H1 (cell line): ENCODE results near the gene MAN2C1. TPM values are rescaled to one million over a fixed set of nuclear protein-coding genes. Genes with fewer than 3 reads are reported as not detected.

Experiments used
- CTCF ChIA-PET: fragments of 300-600 bp; sonication (Branson Sonifier 250); formaldehyde crosslinking; loops from one replicate; lab custom pipeline; 2021; ENCODE audit not compliant: partially characterized antibody; lab: Charles Lee
- POLR2A ChIA-PET: fragments of 300-600 bp; sonication (Branson Sonifier 250); formaldehyde crosslinking; loops from one replicate; lab custom pipeline; 2021; ENCODE audit warnings: inconsistent platforms; ENCODE audit not compliant: partially characterized antibody; lab: Charles Lee
- DNase-seq, 2 experiments: peaks; one replicate each; pipeline versions ENCODE4 v3.0.0 to v3.0.0-alpha.2; 2010 to 2022; ENCODE audit warnings: low spot score in 2 of 2, low read depth in 1 of 2, mixed read lengths in 1 of 2
- FAIRE-seq: peaks from 2 replicates; lab custom pipeline; 2011; peaks lifted over from hg19 to GRCh38; lab: Jason Lieb, UNC
- H2AFZ ChIP-seq: 2 replicates; pipeline ENCODE4 v1.8.1; 2012; ENCODE audit warnings: low read length, inconsistent platforms
- H2AK5ac ChIP-seq: 2 replicates; pipeline ENCODE4 v1.6.1; 2013; ENCODE audit warnings: low read depth, low read length
- H2BK120ac ChIP-seq: replicated peaks from 2 replicates; pipeline ENCODE3; 2013; ENCODE audit warnings: low read depth, low read length, inconsistent platforms
- H2BK12ac ChIP-seq: 2 replicates; pipeline ENCODE4 v1.6.1; 2013; ENCODE audit warnings: low read depth, low read length
- H2BK15ac ChIP-seq: 2 replicates; pipeline ENCODE4 v1.6.1; 2013; ENCODE audit warnings: low read length
- H2BK20ac ChIP-seq: 2 replicates; pipeline ENCODE4 v1.6.1; 2013; ENCODE audit warnings: low read length
- H2BK5ac ChIP-seq: 2 replicates; pipeline ENCODE4 v1.6.1; 2013; ENCODE audit warnings: low read depth, low read length
- H3K14ac ChIP-seq: 2 replicates; pipeline ENCODE4 v1.6.1; 2013; ENCODE audit warnings: inconsistent platforms; ENCODE audit not compliant: insufficient read length
- H3K18ac ChIP-seq: 2 replicates; pipeline ENCODE4 v1.6.1; 2013; ENCODE audit warnings: low read length; ENCODE audit errors: extremely low read depth
- H3K23ac ChIP-seq: 2 replicates; pipeline ENCODE4 v1.6.1; 2013; ENCODE audit warnings: inconsistent platforms; ENCODE audit not compliant: insufficient read length
- H3K23me2 ChIP-seq: 2 replicates; pipeline ENCODE4 v1.6.1; 2013; ENCODE audit warnings: low read depth, low read length
- H3K27ac ChIP-seq: 2 replicates; pipeline ENCODE4 v1.6.1; 2011; ENCODE audit warnings: low read depth, low read length, inconsistent platforms
- H3K27me3 ChIP-seq, 4 experiments: replicated peaks in 1 of 4; 1 replicate in 1 of 4; 2 replicates in 3 of 4; pipeline versions ENCODE4 v1.6.1 to v1.8.1; 2011 to 2013; ENCODE audit warnings: low read length in 3 of 4, mild to moderate bottlenecking in 3 of 4, inconsistent platforms in 2 of 4, mixed read lengths in 2 of 4, moderate library complexity in 1 of 4; ENCODE audit not compliant: control insufficient read depth in 3 of 4, insufficient read depth in 3 of 4; ENCODE audit errors: extremely low read depth in 1 of 4
- H3K36me3 ChIP-seq, 4 experiments: 2 replicates each; pipeline versions ENCODE4 v1.6.1 to v1.8.1; 2011 to 2013; ENCODE audit warnings: mild to moderate bottlenecking in 4 of 4, low read length in 3 of 4, moderate library complexity in 2 of 4, control low read depth in 1 of 4, inconsistent platforms in 1 of 4; ENCODE audit not compliant: insufficient read depth in 4 of 4, control insufficient read depth in 2 of 4
- H3K4ac ChIP-seq: replicated peaks from 2 replicates; pipeline ENCODE3; 2013; ENCODE audit warnings: low read length, low read depth, mixed read lengths, inconsistent platforms; ENCODE audit not compliant: insufficient read length
- H3K4me1 ChIP-seq, 4 experiments: replicated peaks in 1 of 4; 1 replicate in 1 of 4; 2 replicates in 3 of 4; pipeline versions ENCODE4 v1.6.1 to v1.8.1; 2011 to 2013; ENCODE audit warnings: low read length in 3 of 4, inconsistent platforms in 2 of 4, mixed read lengths in 1 of 4; ENCODE audit not compliant: insufficient read depth in 4 of 4, control insufficient read depth in 3 of 4
- H3K4me2 ChIP-seq, 2 experiments: 2 replicates each; pipeline versions ENCODE4 v1.6.1 to v1.8.1; 2011 to 2013; ENCODE audit warnings: low read depth in 2 of 2, low read length in 2 of 2, control low read depth in 1 of 2, inconsistent platforms in 1 of 2, mild to moderate bottlenecking in 1 of 2; ENCODE audit not compliant: insufficient read depth in 1 of 2
- H3K4me3 ChIP-seq, 4 experiments: fragments of 200-600, 300-600 bp in 1 of 4; sonication (generic), shearing (Covaris generic), sonication (Bioruptor Twin) in 1 of 4; 2 replicates each; pipeline versions ENCODE4 v1.5.1 to v1.8.1; 2011 to 2016; ENCODE audit warnings: low read length in 4 of 4, low read depth in 3 of 4, control low read depth in 2 of 4, inconsistent platforms in 2 of 4, mild to moderate bottlenecking in 2 of 4, mixed read lengths in 1 of 4, moderate library complexity in 1 of 4; ENCODE audit not compliant: insufficient read depth in 2 of 4; ENCODE audit errors: extremely low read depth in 1 of 4
- H3K56ac ChIP-seq: replicated peaks from 2 replicates; pipeline ENCODE3; 2013; ENCODE audit warnings: low read depth, mild to moderate bottlenecking, mixed read lengths, low read length, inconsistent platforms; ENCODE audit not compliant: insufficient read length
- H3K79me1 ChIP-seq: 2 replicates; pipeline ENCODE4 v1.6.1; 2013; ENCODE audit warnings: low read depth, low read length, control low read depth
- H3K79me2 ChIP-seq, 2 experiments: 2 replicates each; pipeline versions ENCODE4 v1.6.1 to v1.8.1; 2012 to 2013; ENCODE audit warnings: low read length in 2 of 2, mild to moderate bottlenecking in 2 of 2, inconsistent platforms in 1 of 2; ENCODE audit not compliant: insufficient read depth in 2 of 2, control insufficient read depth in 1 of 2
- H3K9ac ChIP-seq, 4 experiments: replicated peaks in 1 of 4; 1 replicate in 1 of 4; 2 replicates in 3 of 4; pipeline versions ENCODE4 v1.6.1 to v1.8.1; 2011 to 2013; ENCODE audit warnings: low read depth in 3 of 4, low read length in 3 of 4, control low read depth in 2 of 4, mild to moderate bottlenecking in 2 of 4, moderate library complexity in 2 of 4, inconsistent platforms in 1 of 4; ENCODE audit errors: extremely low read depth in 1 of 4
- H3K9me3 ChIP-seq, 2 experiments: 2 replicates each; pipeline versions ENCODE4 v1.6.1 to v1.8.1; 2012 to 2013; ENCODE audit warnings: mild to moderate bottlenecking in 2 of 2, moderate library complexity in 2 of 2, control low read depth in 1 of 2, inconsistent platforms in 1 of 2, low read depth in 1 of 2, low read length in 1 of 2, mixed read lengths in 1 of 2; ENCODE audit not compliant: insufficient read depth in 2 of 2
- H4K20me1 ChIP-seq, 2 experiments: replicated peaks in 1 of 2; 2 replicates each; pipeline versions ENCODE3 to v1.8.1; 2011 to 2013; ENCODE audit warnings: inconsistent platforms in 2 of 2, low read length in 2 of 2, mild to moderate bottlenecking in 1 of 2; ENCODE audit not compliant: insufficient read depth in 2 of 2, control insufficient read depth in 1 of 2
- H4K5ac ChIP-seq: 2 replicates; pipeline ENCODE4 v1.6.1; 2013; ENCODE audit warnings: low read length, low read depth, mixed read lengths, inconsistent platforms; ENCODE audit not compliant: insufficient read length
- H4K8ac ChIP-seq: 2 replicates; pipeline ENCODE4 v1.8.0; 2013; ENCODE audit warnings: mild to moderate bottlenecking, moderate library complexity, low read length, inconsistent platforms; ENCODE audit not compliant: insufficient read depth; ENCODE audit errors: extremely low read depth
- H4K91ac ChIP-seq: replicated peaks from 2 replicates; pipeline ENCODE3; 2013; ENCODE audit warnings: low read length, mixed read lengths, inconsistent platforms; ENCODE audit not compliant: insufficient read length
- ATF2 ChIP-seq: IDR thresholded peaks from 2 replicates; pipeline ENCODE4 v1.6.1; 2012; ENCODE audit warnings: low read length, inconsistent platforms
- CREB1 ChIP-seq: IDR thresholded peaks from 2 replicates; pipeline ENCODE4 v1.6.1; 2012; ENCODE audit warnings: inconsistent platforms
- FOSL1 ChIP-seq: IDR thresholded peaks from 2 replicates; pipeline ENCODE4 v1.6.1; 2011; ENCODE audit warnings: mild to moderate bottlenecking, low read depth, low read length, moderate library complexity; ENCODE audit not compliant: insufficient read depth
- GTF2F1 ChIP-seq: IDR thresholded peaks from 2 replicates; pipeline ENCODE4 v1.6.1; 2012; ENCODE audit warnings: low read depth, low read length, improper control_type of control experiment, borderline replicate concordance
- HDAC6 ChIP-seq: IDR thresholded peaks from one replicate; pipeline ENCODE4 v1.7.1; 2012; ENCODE audit warnings: low read depth, mild to moderate bottlenecking, inconsistent platforms, low read length, moderate library complexity
- JUND ChIP-seq: IDR thresholded peaks from 2 replicates; pipeline ENCODE4 v1.6.1; 2011; ENCODE audit warnings: mild to moderate bottlenecking, improper control_type of control experiment, low read length
- RAD21 ChIP-seq, 2 experiments: IDR thresholded peaks in 1 of 2; conservative IDR thresholded peaks in 1 of 2; 2 replicates each; pipeline ENCODE4 v1.6.1; 2011; ENCODE audit warnings: low read depth in 2 of 2, low read length in 2 of 2, improper control_type of control experiment in 1 of 2, inconsistent platforms in 1 of 2, mild to moderate bottlenecking in 1 of 2, moderate library complexity in 1 of 2
- RNF2 ChIP-seq: fragments of 200-900, 300-1000 bp; sonication (generic); IDR thresholded peaks from 2 replicates; pipeline ENCODE4 v1.7.1; 2016; ENCODE audit warnings: borderline replicate concordance, low read depth, mild to moderate bottlenecking, antibody characterized with exemption, low read length; ENCODE audit not compliant: poor library complexity, severe bottlenecking; ENCODE audit errors: missing control alignments
- ZNF274 ChIP-seq: IDR thresholded peaks from 2 replicates; pipeline ENCODE4 v1.7.0; 2012; ENCODE audit warnings: low read length, borderline replicate concordance; ENCODE audit errors: extremely low read depth
- WGBS, 2 experiments: shearing (Covaris generic) in 1 of 2; methylation state at CpG; one replicate each; pipeline versions ENCODE4 v1.1.6 to v1.1.7; 2013 to 2015; ENCODE audit warnings: low lambda C conversion rate in 2 of 2, mixed read lengths in 2 of 2, inconsistent platforms in 1 of 2, low coverage in 1 of 2, missing lambda C conversion rate in 1 of 2; ENCODE audit not compliant: insufficient replicate concordance in 2 of 2, insufficient coverage in 1 of 2, insufficient read length in 1 of 2; ENCODE audit errors: extremely low coverage in 1 of 2, missing lambda C conversion rate in 1 of 2; 5-methylcytosine and 5-hydroxymethylcytosine counted together
- polyA plus RNA-seq, 7 experiments: library from polyadenylated mRNA; depleted of rRNA in 3 of 7; stranded (reverse) in 5 of 7; unstranded in 2 of 7; fragments of >200 nt in 5 of 7; fragments of 200-250 nt in 2 of 7; gene quantifications; 1 replicate in 5 of 7; 2 replicates in 1 of 7; 4 replicates in 1 of 7; pipeline versions ENCODE4 v1.2.1 to v1.2.3, GENCODE V29; 2011 to 2013; ENCODE audit warnings: missing spikeins in 2 of 7, mixed read lengths in 2 of 7
- total RNA-seq: library from RNA; stranded (reverse); fragmentation: NEBNext Ultra II Directional; extraction: Animal tissue kit (Norgen Biotek cat#: 25700); gene quantifications from 2 replicates; pipeline ENCODE4 v1.2.1, GENCODE V29; 2021

Gene MAN2C1
- total and polyA plus RNA-seq, 2 of the 8 experiments (the other 6 are each of a cell fraction or from before 2014, with no cell fraction given): 56.3 to 88.9 TPM

- Histone ChIP-seq H3K56ac (no peak overlapping the region), H4K5ac (no peak overlapping the region), H2BK120ac (no peak overlapping the region), H4K91ac (no peak overlapping the region), H3K4me3 (no peak overlapping the region), H2BK12ac (no peak overlapping the region), H3K4ac (no peak overlapping the region), H4K20me1 (peaks cover 0 to 7% of the 10 kb centered on the region in 2 experiments), H3K79me2 (no peaks in the 10 kb centered on the region), H3K36me3 (no peaks in the 10 kb centered on the region), H3K9me3 (no peaks in the 10 kb centered on the region), H2BK5ac (no peak overlapping the region), H3K4me1 (peaks cover 0 to 9% (median 5%) of the 10 kb centered on the region in 4 experiments; a peak in 4 of 7 replicates), H2AFZ (no peak overlapping the region), H3K23ac (no peak overlapping the region), H3K27ac (no peak overlapping the region), H2BK15ac (no peak overlapping the region), H3K27me3 (peaks cover 0 to 31% (median 16%) of the 10 kb centered on the region in 4 experiments; a peak in 5 of 7 replicates), H3K4me2 (no peak overlapping the region), H3K79me1 (no peaks in the 10 kb centered on the region; the same call in 1 of the 2 replicates), H3K14ac (no peak overlapping the region), H3K23me2 (peaks cover 17% of the 10 kb centered on the region), H2AK5ac (no peak overlapping the region), H3K18ac (no peak overlapping the region), H2BK20ac (no peak overlapping the region), H3K9ac (no peak overlapping the region), H4K8ac (no peak overlapping the region)
- no peak for FAIRE-seq
- POLR2A ChIA-PET: interaction anchor here (2.2 to 8.2 kb wide), 3 partner anchors 11 to 18 kb away, joined by 9 to 69 read pairs (median 25); partner anchors contain the start of gene MAN2C1
- no peak for DNase-seq
- TF ChIP-seq CREB1: no peak
- no peak for TF ChIP-seq ATF2
- no peak for TF ChIP-seq ZNF274
- TF ChIP-seq RAD21 (IDR thresholded peaks at IDR 0.05 in 1 of 2, conservative IDR thresholded peaks at IDR 0.05 in 1 of 2; ENCODE audit: low read depth in 2 of 2, low read length in 2 of 2): no peak
- no peak for TF ChIP-seq FOSL1
- TF ChIP-seq RNF2: no peak
- TF ChIP-seq JUND: no peak
- TF ChIP-seq HDAC6: no peak
- no peak for TF ChIP-seq GTF2F1
- CTCF ChIA-PET: no interaction called here
- whole genome bisulfite sequencing, 2 experiments: 88% methylated on average over 9 of the region's 9 CpGs; no CpG with 5 or more reads in 1 of the 2 experiments
Observed at GRCh38 chr15:75349851-75350588, 18.4 kb downstream of the MAN2C1 start.
